A549 treated with ZK216348 at 1 μM for 4 hours (cell line): ENCODE measurements around the gene ZNF750. TPM values are rescaled to one million over a fixed set of nuclear protein-coding genes. Genes with fewer than 3 reads are reported as not detected.

Source experiments
- total RNA-seq: library from RNA; stranded (reverse); fragments of 200-300 nt; extraction: Qiagen RNA extraction; gene quantifications from 5 replicates; pipeline ENCODE4 v1.2.3, GENCODE V29; 2022; ENCODE audit warnings: low read depth

The ZNF750 gene
- total RNA-seq, result not detected in 5 replicates

DNA sequence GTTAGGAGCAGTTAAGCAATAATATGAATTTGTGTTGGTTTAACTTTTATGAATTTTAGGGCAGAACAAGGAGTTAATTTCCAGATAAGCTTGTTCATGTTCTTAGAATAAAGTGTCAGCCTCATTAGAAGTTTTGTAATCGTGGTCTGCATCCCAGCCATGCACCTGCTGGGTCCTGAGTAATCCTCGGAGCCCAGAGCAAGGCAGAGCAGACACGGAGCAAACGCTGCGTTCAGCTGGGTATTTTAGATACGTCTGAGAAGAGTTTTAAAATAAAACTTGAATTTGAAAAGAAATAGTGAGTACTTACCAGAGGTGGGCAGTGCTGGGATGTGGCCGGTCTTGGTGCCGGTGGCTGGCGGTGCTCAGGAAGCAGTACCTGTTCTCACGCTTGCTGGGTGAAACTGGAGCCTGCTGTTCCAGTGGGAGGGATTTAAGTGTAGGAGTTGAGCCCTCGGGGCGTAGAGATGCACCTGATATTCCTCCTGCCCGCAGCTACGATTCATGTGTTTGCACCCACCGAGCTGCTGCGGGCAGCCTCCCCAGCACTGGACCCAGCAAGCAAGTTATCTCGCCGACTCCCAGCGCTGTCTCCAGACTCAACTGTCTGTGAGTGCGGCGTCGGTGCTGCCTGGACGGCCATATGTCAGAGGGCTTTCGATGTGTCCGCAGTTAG, at the start of gene ZNF750:
Gene ZNF750, minus strand, starts transcription at position 406 of the 676 bp plus-strand sequence. CDS start 7,568 bp downstream, outside the sequence.

Other genes starting within 250 kb of the ZNF750 start
- gene WDR45B, start 191.6 kb downstream of the ZNF750 start, total RNA-seq, result 87.9 to 93.2 TPM (median 91.2 TPM) in 5 replicates
- 10.8 to 18.9 TPM (median 17.7 TPM) in 5 replicates for gene RAB40B, start 141.3 kb downstream of the ZNF750 start, total RNA-seq
- gene FN3KRP, start 123.3 kb downstream of the ZNF750 start, total RNA-seq, result 60.6 to 70.3 TPM (median 66.1 TPM) in 5 replicates
- gene FN3K, start 104.4 kb downstream of the ZNF750 start, total RNA-seq, result 6.3 to 10.2 TPM (median 9.0 TPM) in 5 replicates
- 56.6 to 82.1 TPM (median 79.3 TPM) in 5 replicates for gene TBCD, start 88.0 kb downstream of the ZNF750 start, total RNA-seq
- 19.1 to 32.2 TPM (median 27.6 TPM) in 5 replicates for gene METRNL, start 239.6 kb upstream of the ZNF750 start, total RNA-seq